GM04503 (cell line): ENCODE measurements around the gene NT5DC1.
"Not testable (repeated sequence)": the region's sequence is repeated elsewhere in the genome, so short reads cannot be mapped to it uniquely, and the experiment has no call there.

Experiments
- DNase-seq: peaks from one replicate; pipeline ENCODE4 v3.0.0-alpha.2; 2012; ENCODE audit warnings: low read depth

Gene NT5DC1

GRCh38 chr6:116090251-116090650 lies 10.4 kb upstream of the NT5DC1 start:
- no peak for DNase-seq

DNA sequence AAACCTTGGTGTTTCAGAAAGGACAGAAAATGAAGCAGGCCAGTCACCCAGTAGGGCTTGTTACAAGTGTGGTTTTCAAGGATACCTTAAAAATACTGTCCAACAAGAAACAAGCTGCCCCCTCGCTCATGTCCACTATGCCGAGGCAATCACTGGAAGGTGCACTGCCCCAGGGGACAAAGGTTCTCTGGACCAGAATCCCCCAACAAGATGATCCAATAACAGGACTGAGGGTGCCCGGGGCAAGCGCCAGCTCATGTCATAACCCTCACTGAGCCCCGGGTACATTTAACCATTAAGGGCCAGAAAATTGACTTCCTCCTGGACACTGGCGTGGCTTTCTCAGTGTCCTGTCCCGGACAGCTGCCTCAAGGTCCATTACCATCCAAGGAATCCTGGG lies 6.6 kb upstream of the NT5DC1 start:
- no peak for DNase-seq

DNA sequence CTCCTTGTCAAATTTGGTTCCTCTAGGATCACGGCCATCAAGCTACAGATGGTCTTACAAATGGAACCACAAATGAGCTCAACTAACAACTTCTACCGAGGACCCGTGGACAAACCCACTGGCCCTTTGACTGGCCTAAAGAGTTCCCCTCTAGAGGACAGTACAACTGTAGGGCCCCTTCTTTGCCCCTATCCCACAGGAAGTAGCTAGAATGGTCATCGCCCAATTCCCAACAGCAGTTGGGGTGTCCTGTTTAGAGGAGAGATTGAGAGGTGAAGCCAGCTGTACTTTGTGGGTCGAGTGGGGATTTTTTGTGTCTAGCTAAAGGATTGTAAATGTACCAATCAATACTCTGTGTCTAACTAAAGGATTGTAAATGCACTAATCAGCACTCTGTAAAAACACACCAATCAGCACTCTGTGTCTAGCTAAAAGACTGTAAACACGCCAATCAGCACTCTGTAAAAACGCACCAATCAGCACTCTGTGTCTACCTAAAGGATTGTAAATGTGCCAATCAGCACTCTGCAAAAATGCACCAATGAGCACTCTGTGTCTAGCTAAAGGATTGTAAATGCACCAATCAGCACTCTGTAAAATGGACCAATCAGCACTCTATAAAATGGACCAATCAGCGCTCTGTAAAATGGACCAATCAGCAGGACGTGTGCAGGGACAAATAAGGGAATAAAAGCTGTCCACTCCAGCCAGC lies 4.4 kb upstream of the NT5DC1 start:
- DNase-seq: not testable (repeated sequence)

DNA sequence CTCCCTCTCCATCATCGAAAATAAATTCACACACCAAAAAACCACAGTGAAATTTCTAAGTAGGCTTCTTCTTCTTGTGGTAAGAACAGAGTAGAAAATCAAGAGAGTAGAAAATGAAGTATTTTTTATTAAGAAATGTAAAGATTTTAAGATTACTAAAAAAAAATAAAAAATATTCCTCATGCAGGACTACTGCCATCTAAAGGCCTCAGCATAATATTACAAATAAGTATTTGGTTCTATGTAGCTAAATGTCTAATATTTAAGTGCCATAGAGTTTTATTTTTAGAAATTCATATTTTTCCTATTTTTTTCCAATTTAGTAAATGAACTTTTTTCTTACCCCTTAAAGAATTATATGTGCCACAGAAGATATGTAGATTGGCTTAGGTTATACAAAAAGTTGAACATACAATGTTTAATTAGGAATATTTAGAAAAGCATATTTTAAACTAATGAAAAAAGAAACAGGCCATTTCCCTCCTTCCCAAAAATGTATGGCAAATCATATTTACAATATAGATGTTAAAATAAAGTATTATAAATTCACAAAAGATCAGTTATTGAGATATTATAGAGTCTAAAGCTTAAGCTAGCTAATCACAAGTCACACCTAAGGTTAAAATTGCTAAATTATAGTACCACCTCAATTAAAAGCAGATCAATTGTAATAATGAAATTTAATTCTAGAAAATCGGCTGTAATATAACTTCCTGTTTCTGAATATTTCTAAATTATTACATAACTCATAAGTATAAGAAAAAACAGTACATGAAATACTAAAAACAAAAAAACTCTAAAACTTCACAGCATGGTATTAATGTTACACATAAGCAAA lies 3.5 kb upstream of the NT5DC1 start:
- no peak for DNase-seq

DNA sequence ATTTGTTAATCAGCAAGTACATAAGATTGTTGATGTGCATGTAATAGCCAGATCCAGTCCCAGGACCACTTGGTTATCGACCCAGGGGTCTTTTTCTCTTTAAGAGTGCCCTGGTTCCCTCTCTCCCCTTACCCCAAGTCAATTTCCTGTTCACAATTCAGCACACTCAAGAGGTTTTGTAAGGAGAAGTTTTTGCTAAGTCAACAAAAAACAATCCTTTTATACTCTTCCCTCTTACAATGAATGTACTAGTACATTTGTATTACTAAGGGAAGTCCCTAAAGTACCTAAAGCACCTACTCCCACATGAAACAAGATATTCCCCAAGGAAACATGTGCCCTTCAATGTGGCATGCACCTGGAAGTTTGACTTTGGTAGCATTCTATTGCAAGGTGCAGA lies 1.6 kb upstream of the NT5DC1 start:
- no peak for DNase-seq

- DNase-seq: no peak
Observed at GRCh38 chr6:116101302-116101718, 657 bp downstream of the NT5DC1 start.

DNA sequence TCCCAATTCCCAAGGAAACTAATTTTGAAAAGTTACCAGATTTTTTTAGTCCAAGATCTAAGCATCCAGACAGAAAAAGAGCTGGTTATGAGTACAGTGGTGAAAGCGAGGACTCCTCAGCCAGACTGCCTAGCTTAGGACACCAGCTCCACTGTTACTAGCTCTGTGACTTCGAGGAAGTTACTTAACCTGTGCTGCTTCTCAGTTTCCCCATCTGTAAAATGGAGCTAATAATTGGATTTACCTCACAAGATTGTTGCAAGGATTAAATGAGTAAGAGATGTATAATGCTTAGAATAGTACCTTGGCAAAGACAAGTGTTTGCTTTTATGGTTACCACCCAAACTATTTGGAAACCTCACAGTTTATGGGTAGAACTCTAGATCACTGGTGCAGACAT lies 1.1 kb downstream of the NT5DC1 start:
- no peak for DNase-seq

GRCh38 chr6:116102873-116103272 lies 2.2 kb downstream of the NT5DC1 start:
- DNase-seq: no peak

DNA sequence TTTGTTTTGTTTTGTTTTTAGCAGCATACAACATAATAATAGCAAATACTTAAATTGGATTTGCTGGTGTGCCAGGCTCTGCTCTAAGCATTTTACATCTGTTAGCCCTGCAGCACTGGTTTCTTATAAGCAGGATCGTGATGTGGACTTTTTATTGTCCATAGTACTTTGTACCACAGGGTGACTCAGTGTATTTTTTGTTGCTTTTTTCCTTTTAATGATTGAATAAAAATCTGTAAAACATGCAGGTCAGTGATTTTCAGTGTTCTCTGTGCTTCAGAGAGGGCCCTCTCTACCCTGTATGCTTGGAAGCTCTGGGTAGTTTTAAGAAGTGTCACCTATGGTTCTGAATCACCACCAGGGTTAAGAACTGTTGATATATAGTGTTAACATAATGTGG lies 4.0 kb downstream of the NT5DC1 start:
- no peak for DNase-seq

GRCh38 chr6:116105247-116105646 lies 4.6 kb downstream of the NT5DC1 start:
- DNase-seq: no peak

- DNase-seq: no peak
Observed at GRCh38 chr6:116106146-116106545, 5.5 kb downstream of the NT5DC1 start.

DNA sequence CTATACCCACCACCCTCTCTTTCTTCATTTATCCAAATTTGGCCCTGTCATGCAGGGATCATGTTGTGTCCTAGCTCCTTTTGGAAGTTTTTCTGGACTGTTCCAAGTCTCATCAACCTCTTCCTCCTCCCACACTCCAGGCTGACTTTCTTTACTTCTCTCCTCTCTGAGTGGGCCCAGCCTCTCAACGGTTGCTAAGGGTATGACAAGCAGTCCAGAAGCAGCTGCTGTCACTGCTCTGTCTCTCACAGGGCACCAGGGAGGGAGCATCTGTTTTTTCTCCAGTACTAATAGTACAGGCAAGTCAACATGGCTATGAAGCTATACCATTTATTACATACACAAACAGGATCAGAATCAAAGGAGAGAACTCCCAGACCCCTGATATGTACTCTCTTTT lies 8.2 kb downstream of the NT5DC1 start:
- no peak for DNase-seq

GRCh38 chr6:116111552-116112528 lies 11.2 kb downstream of the NT5DC1 start:
- no peak for DNase-seq

DNA sequence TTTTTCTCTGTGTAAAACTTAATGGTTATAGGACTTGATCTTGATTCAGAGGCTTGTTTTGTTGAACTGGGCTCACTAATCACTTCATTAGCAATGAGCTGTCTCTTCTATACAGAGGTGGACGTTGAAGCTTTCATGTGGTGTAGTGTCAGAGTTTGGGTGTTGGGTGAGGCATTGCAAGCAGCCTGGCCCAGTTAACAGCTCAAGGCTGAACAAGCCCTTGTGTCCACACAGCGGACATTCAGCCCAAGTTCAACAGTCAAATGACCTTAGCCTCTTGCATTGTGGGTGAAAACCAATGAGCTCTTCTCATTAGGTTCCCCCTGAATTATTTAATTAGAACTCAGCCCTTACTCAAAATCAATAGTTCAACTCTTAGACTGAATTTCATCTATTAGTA lies 12.7 kb downstream of the NT5DC1 start:
- no peak for DNase-seq

DNA sequence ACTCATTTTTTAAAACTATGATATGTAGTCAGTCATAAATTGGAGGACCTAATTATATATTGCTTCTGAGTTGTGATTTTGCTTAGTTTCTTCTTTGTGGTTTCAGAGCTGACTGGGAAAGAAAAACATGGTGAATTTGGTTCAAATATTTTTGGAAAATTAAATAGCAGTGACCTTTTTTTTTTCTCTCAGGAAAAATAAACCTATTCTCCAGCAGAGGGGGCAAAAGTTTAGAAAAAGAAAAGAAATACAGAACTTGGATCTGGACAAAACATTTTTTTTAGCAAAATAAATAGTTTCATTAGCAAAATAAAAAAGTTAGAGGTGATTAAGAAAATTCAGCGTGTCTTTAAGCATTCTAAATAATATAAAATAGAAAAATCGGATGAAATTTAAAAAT lies 15.1 kb downstream of the NT5DC1 start:
- DNase-seq: no peak

DNA sequence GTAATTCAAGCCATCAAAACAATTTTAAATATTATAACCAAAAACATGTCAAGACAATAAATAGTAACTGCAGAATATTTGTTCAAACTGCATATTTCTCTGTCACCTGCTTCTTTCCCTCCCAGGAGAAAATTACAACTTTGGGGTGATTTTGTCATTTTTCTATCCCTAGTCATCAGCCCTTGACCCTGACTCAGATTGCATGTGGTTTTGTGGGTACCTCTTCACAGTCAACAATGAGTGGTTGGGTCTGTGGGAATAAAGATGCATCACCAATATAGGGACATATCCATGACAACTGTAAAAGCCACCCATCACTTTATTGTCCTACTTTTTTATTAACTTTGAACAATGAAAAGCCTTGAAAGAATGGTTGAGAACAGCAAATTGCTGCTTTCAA lies 18.0 kb downstream of the NT5DC1 start:
- no peak for DNase-seq

DNA sequence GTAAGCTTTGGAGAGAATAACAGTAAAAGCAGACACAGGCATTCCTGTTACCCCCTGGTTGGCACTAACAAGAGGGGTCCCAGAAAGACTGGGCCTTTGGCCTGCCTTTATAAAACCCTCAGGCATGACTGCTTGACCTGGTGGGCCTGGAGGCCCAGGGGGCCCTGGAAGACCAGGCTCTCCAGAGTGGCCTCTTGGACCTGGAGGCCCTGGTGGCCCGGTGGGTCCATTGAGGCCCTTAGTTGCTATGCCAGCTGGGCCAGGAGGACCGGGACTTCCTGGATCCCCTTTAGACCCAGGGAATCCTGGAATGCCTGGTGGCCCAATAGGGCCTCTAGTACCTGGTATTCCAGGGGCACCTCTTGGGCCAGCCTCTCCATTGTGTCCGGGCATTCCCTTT lies 19.8 kb downstream of the NT5DC1 start:
- DNase-seq: no peak

DNA sequence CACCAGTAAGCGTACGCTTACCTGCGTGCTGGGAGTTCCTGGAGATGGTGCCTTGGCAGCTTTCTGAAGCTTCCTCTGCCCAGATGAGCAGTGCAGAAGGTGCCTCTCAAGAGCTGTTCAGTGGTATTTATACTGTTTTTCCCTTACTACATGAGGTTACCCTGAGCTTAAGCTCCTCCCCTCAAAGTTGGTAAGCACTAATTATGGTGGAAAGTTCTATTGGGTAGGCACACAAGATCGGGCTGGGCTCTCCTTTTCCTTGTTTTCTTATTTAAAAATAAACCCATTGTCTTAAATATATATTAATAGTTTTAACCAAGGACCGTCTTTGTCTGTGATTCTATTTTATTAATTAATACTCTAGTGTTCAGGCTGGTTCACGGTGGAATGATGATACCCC lies 25.4 kb downstream of the NT5DC1 start, which contains the start of gene COL10A1:
Gene COL10A1, minus strand, starts transcription at position 101 of the 400 bp plus-strand sequence. CDS start 640 bp downstream, outside the sequence.
- no peak for DNase-seq

- DNase-seq: peak; percentile 16
Observed at GRCh38 chr6:116127771-116128493, 27.3 kb downstream of the NT5DC1 start.

GRCh38 chr6:116133453-116133852 lies 32.8 kb downstream of the NT5DC1 start:
- no peak for DNase-seq

DNA sequence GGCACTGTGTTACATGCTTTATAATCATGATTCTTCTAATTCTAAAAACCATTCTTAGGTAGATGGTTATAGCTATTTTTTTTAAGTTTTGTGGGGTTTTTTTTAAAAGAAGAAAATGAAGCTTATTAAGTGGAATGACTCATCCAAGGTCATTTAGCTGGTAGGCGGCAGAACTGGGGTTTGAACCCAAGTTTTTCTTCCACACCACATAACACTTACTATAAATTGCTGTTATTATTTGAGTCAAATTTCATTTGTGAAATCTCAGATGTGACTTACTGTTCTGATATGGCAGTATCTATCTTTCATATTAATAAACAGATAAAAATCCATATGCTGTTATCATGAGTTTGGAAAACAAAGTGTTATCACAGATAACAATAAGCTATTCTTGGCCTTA lies 35.7 kb downstream of the NT5DC1 start:
- DNase-seq: no peak

- no peak for DNase-seq
Observed at GRCh38 chr6:116136933-116137340, 36.3 kb downstream of the NT5DC1 start.
